ENCODE measurements around the gene ABCA1.

- TF ChIP-seq CTCF (IDR thresholded peaks at IDR 0.05; ENCODE audit: low read length) (no peak), EZH2 (IDR thresholded peaks at IDR 0.05; ENCODE audit: borderline replicate concordance, low read length) (no peak)
These were observed 22.6 kb downstream of the ABCA1 start for GRCh38 chr9:104905153-104905901.
